Measurements from ENCODE around the gene SRF.

DNA sequence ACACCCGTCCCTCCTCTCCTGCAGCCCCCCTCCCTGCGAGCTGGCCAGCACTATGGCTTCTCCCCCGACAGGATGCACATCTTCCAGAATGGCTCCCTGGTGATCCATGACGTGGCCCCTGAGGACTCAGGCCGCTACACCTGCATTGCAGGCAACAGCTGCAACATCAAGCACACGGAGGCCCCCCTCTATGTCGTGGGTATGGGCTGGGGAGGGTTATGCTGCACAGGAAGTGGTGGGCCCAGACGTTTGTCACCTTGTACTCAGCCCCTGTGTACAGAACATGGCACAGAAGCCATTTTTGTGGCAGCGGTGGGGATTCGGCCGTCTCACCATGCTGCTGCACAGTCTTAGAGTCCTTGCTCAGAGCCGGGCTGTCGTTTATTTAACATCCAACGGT, 29.0 kb upstream of the SRF start:
- no peak for TF ChIP-seq POLR2A (IDR thresholded peaks at IDR 0.05)
- TF ChIP-seq, protein P1, sequence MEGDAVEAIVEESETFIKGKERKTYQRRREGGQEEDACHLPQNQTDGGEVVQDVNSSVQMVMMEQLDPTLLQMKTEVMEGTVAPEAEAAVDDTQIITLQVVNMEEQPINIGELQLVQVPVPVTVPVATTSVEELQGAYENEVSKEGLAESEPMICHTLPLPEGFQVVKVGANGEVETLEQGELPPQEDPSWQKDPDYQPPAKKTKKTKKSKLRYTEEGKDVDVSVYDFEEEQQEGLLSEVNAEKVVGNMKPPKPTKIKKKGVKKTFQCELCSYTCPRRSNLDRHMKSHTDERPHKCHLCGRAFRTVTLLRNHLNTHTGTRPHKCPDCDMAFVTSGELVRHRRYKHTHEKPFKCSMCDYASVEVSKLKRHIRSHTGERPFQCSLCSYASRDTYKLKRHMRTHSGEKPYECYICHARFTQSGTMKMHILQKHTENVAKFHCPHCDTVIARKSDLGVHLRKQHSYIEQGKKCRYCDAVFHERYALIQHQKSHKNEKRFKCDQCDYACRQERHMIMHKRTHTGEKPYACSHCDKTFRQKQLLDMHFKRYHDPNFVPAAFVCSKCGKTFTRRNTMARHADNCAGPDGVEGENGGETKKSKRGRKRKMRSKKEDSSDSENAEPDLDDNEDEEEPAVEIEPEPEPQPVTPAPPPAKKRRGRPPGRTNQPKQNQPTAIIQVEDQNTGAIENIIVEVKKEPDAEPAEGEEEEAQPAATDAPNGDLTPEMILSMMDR (IDR thresholded peaks at IDR 0.05) = no peak
